Aorta (tissue), 5 donors: Measurements from ENCODE around the gene PKM. TPM values are rescaled to one million over a fixed set of nuclear protein-coding genes. Genes with fewer than 3 reads are reported as not detected.
A peak's percentile ranks its signal among the peaks of the same experiment; 100 is the strongest.
"Not testable (repeated sequence)": the region's sequence is repeated elsewhere in the genome, so short reads cannot be mapped to it uniquely, and the experiment has no call there.

ENCODE experiments used
- ATAC-seq: fragments of 200-7000 bp; cut with Tn5 transposase; one replicate; pipeline ENCODE4 v1.9.1; 2022; ENCODE audit warnings: moderate library complexity; ENCODE audit not compliant: low FRiP score
- DNase-seq, 2 donors: peaks; one replicate each; pipeline ENCODE4 v3.0.0-alpha.2; 2020
- H3K27ac ChIP-seq, 2 donors: one replicate each; pipeline ENCODE4 v1.5.1; 2013; ENCODE audit warnings: low read length in 2 of 2, mild to moderate bottlenecking in 2 of 2, moderate library complexity in 2 of 2, control low read depth in 1 of 2, inconsistent platforms in 1 of 2, low read depth in 1 of 2
- H3K27me3 ChIP-seq, 2 donors: one replicate each; pipeline ENCODE4 v1.6.1; 2013; ENCODE audit warnings: control low read depth in 1 of 2, low read length in 1 of 2, mild to moderate bottlenecking in 1 of 2, moderate library complexity in 1 of 2; ENCODE audit not compliant: insufficient read depth in 2 of 2, control insufficient read depth in 1 of 2
- H3K36me3 ChIP-seq, 2 donors: one replicate each; pipeline ENCODE4 v1.6.1; 2013; ENCODE audit warnings: control low read depth in 1 of 2, low read length in 1 of 2, mild to moderate bottlenecking in 1 of 2; ENCODE audit not compliant: insufficient read depth in 2 of 2, control insufficient read depth in 1 of 2
- H3K4me1 ChIP-seq, 2 donors: one replicate each; pipeline ENCODE4 v1.6.1; 2013; ENCODE audit warnings: low read length in 2 of 2, control low read depth in 1 of 2, mild to moderate bottlenecking in 1 of 2, moderate library complexity in 1 of 2; ENCODE audit not compliant: insufficient read depth in 2 of 2, control insufficient read depth in 1 of 2
- H3K4me3 ChIP-seq, 2 donors: one replicate each; pipeline ENCODE4 v1.5.1; 2013; ENCODE audit warnings: low read length in 2 of 2, control low read depth in 1 of 2, mild to moderate bottlenecking in 1 of 2
- H3K9me3 ChIP-seq: one replicate; pipeline ENCODE4 v1.6.1; 2013; ENCODE audit warnings: mild to moderate bottlenecking, low read length; ENCODE audit not compliant: control insufficient read depth
- WGBS, 2 donors: extraction: QIAGEN DNeasy Blood & Tissue Kit; methylation state at CpG; one replicate each; pipeline ENCODE4 v1.1.7; 2013; 5-methylcytosine and 5-hydroxymethylcytosine counted together
- intact Hi-C, 2 donors: fragments of 100-400 bp; cut with DNase I; formaldehyde crosslinking; loops; one replicate each; pipeline versions ENCODE4 v1.14.2 to v1.15.0; 2022
- polyA plus RNA-seq, 2 donors: library from polyadenylated mRNA; stranded (reverse); fragments of 200-250 nt; gene quantifications; one replicate each; pipeline ENCODE4 v1.2.3, GENCODE V29; 2013
- total RNA-seq, 2 donors: library from RNA; stranded (reverse); fragmentation: NEBNext Ultra II Directional; extraction: Animal tissue kit (Norgen Biotek cat#: 25700); gene quantifications; one replicate each; pipeline ENCODE4 v1.2.1, GENCODE V29; 2021
- donor health status: healthy with polysubstance abuse.
- donor health status: Bipolar disorder and iron deficiency.
- donor health status: DM: no; HTN: no; CAD: no.
- donor health status: DM: no; HTN: no; CAD: no.
- donor health status: DM: yes; HTN: yes; CAD: no.

Gene PKM
- total and polyA plus RNA-seq, 4 donors: 238 to 588 (median 453) TPM

DNA sequence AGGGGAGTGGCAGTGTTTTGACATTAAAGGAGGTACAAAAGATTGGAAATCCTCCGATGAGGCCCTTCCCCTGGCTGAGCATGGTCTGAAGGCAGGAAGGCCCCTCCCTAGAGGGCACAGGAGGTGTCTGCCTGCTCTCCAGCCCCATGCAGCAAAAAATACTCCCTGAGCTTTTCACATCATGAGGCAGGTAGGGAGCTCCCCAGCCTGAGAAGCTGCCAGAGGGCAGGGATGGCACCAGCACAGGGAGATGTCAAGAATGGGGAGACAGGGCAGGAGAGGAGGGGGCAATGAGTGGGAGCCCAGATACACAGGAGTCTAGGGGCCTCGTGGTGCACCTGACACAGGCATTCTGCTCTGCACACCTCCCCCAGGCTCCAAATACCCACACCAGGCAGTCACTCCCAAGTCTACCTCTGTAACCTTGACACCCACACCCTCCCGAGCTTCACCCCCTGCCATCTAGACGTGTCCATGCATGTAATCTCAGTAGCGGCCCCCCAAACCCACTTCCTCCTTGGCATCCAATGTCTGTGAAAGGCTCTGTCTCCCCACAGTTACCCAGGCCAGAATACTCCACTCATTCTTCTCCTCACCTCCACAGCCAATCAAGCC is 56.3 kb downstream of the PKM start:
- no peaks in the 10 kb centered on the region for H3K9me3 ChIP-seq
- 91% methylated on average over 5 of the region's 5 CpGs for WGBS, 2 donors
- ATAC-seq: no peak
- intact Hi-C loops: no loop called here
- no peaks in the 10 kb centered on the region for H3K27me3 ChIP-seq
- H3K4me1 ChIP-seq: no peaks in the 10 kb centered on the region
- no peak overlapping the region for H3K4me3 ChIP-seq
- no peaks in the 10 kb centered on the region for H3K36me3 ChIP-seq
- DNase-seq: peak in 1 of 2 donors; percentile 16
- no peak overlapping the region for H3K27ac ChIP-seq

DNA sequence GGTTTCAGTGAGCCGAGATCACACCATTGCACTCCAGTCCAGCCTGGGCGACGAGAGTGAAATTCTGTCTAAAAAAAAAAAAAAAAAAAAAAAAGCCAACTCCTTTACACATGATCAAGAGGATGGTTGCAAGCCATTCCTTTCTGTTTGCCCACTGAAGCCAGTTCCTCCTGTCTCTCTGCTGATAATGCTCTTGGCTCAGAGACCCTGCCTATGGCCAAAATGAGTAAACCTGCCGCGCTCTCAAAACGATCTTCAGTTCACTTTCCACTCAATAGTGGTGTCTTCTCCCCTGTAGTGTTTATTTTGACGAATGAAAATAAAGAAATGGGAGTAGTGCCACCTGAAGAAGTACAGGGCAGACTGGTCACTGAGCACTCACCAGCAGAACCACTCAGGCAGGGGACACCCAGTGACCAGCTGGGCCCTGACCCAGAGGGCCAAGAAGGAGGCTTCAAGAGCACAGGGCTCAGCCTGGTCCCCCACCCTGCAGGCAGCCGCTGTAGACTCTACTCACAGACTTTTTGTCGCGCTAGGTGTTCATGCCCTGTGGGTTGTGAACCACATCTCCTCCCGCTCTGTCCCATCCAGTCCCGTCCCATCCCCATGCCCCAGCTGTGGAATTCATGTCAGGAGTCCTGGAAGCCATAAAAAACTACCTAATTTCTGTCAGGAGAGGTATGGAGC is 57.0 kb downstream of the PKM start:
- no peak for ATAC-seq

DNA sequence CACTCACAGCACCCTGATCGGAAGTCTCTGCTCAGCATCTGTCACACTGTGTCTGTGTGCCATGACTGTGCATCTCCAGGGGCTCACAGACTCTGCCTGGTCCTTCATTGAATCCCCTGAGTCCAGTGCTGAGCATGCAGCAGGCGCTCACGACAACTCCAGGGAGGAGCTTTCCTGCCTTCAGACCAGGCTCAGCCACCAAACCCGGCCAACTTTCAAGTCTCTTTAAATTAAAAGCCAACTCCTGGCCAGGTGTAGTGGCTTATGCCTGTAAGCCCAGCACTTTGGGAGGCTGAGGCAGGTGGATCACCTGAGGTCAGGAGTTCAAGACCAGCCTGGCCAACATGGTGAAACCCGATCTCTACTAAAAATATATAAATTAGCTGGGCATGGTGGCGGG is 57.6 kb downstream of the PKM start:
- peak in 1 of 2 donors; percentile 23 for DNase-seq
- Histone ChIP-seq H3K27ac (no peak overlapping the region), H3K4me3 (no peak overlapping the region), H3K4me1 (no peaks in the 10 kb centered on the region), H3K9me3 (no peaks in the 10 kb centered on the region), H3K36me3 (no peaks in the 10 kb centered on the region), H3K27me3 (no peaks in the 10 kb centered on the region)
- 96% methylated on average over 6 of the region's 6 CpGs for WGBS, 2 donors
- no peak for ATAC-seq
- intact Hi-C loops: no loop called here

More for the DNA sequence above, 57.0 kb downstream of the PKM start:
- DNase-seq: peak in 1 of 2 donors; percentile 21
- H3K27ac ChIP-seq: no peak overlapping the region
- H3K4me3 ChIP-seq: no peak overlapping the region
- no peaks in the 10 kb centered on the region for H3K4me1 ChIP-seq
- H3K27me3 ChIP-seq: no peaks in the 10 kb centered on the region
- H3K9me3 ChIP-seq: no peaks in the 10 kb centered on the region
- intact Hi-C loops: no loop called here
- WGBS, 2 donors: 85 to 93% methylated on average over 12 of the region's 12 CpGs
- H3K36me3 ChIP-seq: no peaks in the 10 kb centered on the region

DNA sequence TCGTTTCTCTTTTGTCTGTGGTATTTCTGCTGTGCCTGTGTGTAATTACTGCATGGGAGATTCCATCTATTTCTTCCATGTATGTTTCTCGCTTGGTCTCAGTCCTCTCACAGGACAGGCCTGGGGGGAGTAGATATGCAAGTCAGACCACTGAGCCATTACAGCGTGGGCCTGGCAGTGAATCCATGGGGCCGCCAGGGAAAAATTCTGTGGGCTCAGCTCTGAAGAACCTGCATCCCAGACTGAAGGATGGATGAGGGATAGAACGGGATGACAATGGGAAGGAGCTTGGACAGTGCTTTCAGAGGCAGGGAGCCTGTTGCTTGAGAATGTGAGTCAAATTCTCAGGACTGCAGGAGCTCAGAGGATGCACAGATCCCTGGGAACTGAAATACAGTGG is 58.2 kb downstream of the PKM start:
- no peak overlapping the region for H3K27ac ChIP-seq
- H3K4me3 ChIP-seq: no peak overlapping the region
- intact Hi-C loops: no loop called here
- H3K4me1 ChIP-seq: no peaks in the 10 kb centered on the region
- no peaks in the 10 kb centered on the region for H3K9me3 ChIP-seq
- ATAC-seq (no peak), DNase-seq (peak in 1 of 2 donors; percentile 20)
- no peaks in the 10 kb centered on the region for H3K27me3 ChIP-seq
- H3K36me3 ChIP-seq: no peaks in the 10 kb centered on the region
- WGBS, 2 donors: 91% methylated on average over 5 of the region's 5 CpGs

DNA sequence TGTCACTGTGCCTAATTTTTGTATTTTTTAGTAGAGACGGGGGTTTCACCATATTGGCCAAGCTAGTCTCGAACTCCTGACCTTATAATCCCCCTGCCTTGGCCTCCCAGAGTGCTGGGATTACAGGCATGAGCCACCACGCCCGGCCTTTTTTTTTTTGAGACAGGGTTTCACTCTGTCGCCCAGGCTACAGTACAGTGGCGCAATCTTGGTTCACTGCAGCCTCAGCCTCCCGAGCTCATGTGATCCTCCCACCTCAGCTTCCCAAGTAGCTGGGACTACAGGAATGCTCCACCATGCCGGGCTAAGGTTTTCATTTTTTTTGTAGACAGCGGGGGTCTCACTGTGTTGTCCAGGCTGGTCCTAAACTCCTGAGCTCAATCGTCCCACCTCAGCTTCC is 59.0 kb downstream of the PKM start:
- H3K4me1 ChIP-seq, H3K27me3 ChIP-seq, ATAC-seq, H3K36me3 ChIP-seq, H3K27ac ChIP-seq, intact Hi-C loops, H3K9me3 ChIP-seq, H3K4me3 ChIP-seq: not testable (repeated sequence)
- peak in 1 of 2 donors; percentile 20 for DNase-seq
- 92 to 94% methylated on average over 10 of the region's 10 CpGs for WGBS, 2 donors

DNA sequence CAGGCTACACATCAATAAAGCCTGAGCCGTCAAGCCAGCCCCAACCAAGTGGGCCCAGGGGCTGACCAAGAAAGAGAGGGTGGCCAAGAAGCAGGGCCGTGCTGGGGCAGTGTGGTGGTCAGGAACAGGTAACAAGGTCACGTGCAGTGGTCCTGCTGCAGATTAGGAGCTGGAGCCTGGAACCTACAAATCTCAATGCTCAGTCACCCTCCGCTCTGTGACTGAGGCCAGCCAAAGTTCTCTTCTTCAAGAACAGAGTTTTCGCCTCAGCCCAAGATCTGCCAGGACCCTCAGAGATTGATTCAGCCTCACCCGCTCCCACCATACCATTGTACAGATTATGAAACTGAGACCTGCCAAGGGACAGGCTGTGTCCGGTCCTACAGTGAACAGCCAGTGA is 60.3 kb downstream of the PKM start:
- intact Hi-C loops: no loop called here

DNA sequence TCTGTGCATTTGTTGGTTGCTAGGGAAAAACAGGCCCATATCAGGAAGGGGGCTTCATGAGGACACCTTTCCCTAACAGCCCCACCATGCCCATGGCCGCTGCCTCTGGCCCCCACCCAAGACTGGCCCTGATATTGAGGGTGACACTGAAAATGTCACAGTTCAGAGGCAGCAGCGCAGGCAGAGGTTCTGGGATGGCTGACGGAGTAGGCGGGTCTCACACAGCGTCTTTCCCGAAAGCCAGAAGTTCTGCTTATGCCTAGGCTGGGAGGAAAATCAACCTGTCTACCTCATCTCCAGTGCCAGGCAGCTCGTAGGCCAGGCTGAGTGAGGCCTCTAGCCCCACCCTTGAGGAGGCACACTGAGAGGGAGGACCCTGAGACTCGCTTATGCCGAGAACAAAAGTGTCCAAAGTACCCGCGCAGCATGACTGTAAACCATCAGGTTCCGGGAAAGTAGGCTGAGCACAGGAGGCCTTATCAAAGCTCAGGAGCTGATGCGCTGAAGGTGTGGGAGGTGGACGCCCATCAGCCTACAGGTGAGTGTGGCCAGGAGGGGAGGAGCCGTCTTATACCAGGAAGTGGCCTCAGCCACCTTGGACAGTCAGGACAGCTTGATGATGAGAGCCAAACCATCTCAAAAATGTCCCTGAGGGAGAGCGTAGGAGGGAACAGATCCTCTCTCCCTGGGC is 60.9 kb downstream of the PKM start:
- 94 to 95% methylated on average over 16 of the region's 16 CpGs for WGBS, 2 donors
- H3K27ac ChIP-seq: no peak overlapping the region

More for the DNA sequence above, 60.3 kb downstream of the PKM start:
- no peaks in the 10 kb centered on the region for H3K27me3 ChIP-seq
- no peak overlapping the region for H3K4me3 ChIP-seq
- peak in 1 of 2 donors; percentile 23 for DNase-seq
- no peaks in the 10 kb centered on the region for H3K36me3 ChIP-seq
- no peaks in the 10 kb centered on the region for H3K4me1 ChIP-seq
- ATAC-seq: no peak
- no peak overlapping the region for H3K27ac ChIP-seq
- 92 to 95% methylated on average over 7 of the region's 7 CpGs for WGBS, 2 donors
- H3K9me3 ChIP-seq: no peaks in the 10 kb centered on the region

DNA sequence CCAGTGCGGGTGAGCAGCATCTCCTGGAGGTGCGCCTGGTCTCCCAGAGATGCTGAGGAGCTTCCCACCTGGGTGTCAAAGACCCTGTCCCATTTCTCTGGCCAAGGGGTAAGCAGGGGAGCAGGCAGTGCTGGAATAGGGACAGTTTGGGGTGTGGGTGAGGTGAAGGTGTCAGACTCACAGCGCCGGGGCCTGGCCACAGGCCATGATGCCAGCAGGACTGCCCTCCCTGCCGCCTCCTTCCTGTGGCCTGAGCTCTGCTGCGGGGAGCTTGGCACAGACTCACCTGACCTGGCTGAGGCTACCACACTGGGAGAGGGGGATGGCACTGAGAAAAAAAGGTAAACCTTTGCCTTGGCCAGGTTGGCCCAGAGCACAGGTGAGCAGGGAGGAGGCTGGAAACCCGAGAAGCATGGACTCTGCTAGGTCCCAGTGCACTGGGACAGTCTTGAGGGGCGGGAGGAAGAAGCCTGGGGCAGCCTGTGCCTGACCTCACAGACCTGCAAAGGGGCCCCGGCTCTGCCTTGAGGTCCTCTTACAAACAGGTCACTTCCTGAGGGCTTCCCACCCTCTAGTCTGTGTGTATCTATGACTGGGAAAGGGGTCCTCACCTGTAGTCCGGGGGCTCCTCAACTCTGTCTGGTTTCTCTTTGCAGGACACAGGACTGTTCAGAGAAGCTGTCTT is 61.6 kb downstream of the PKM start:
- no peaks in the 10 kb centered on the region for H3K36me3 ChIP-seq
- intact Hi-C loops: no loop called here
- no peaks in the 10 kb centered on the region for H3K9me3 ChIP-seq
- no peak overlapping the region for H3K27ac ChIP-seq
- H3K27me3 ChIP-seq: no peaks in the 10 kb centered on the region
- peak; percentile 29 to 62 for DNase-seq
- H3K4me1 ChIP-seq: no peaks in the 10 kb centered on the region
- no peak overlapping the region for H3K4me3 ChIP-seq
- ATAC-seq: no peak
- 82 to 90% methylated on average over 10 of the region's 10 CpGs for WGBS, 2 donors

More for the DNA sequence above, 60.9 kb downstream of the PKM start:
- intact Hi-C loops: no loop called here
- DNase-seq (peak; percentile 23 to 58), ATAC-seq (no peak)
- H3K9me3 ChIP-seq: no peaks in the 10 kb centered on the region
- no peaks in the 10 kb centered on the region for H3K27me3 ChIP-seq
- H3K36me3 ChIP-seq: no peaks in the 10 kb centered on the region
- no peaks in the 10 kb centered on the region for H3K4me1 ChIP-seq
- H3K4me3 ChIP-seq: no peak overlapping the region
